ENCODE measurements around the gene TGM5. TPM values are rescaled to one million over a fixed set of nuclear protein-coding genes. Genes with fewer than 3 reads are reported as not detected.

TGM5 gene
- total RNA-seq, 3 donors from 2014 or later: not detected

GRCh38 chr15:43246261-43246774, 20.4 kb downstream of the TGM5 start:
- Mint-ChIP-seq H3K27me3 (ENCODE audit: low read depth) (no peaks in the 10 kb centered on the region), H3K4me1 (ENCODE audit: low read depth) (no peaks in the 10 kb centered on the region), H3K36me3 (ENCODE audit: insufficient read depth) (no peaks in the 10 kb centered on the region), H3K4me3 (no peak overlapping the region), H3K9me3 (no peaks in the 10 kb centered on the region)
- no peak for DNase-seq
- no peak for ATAC-seq

GRCh38 chr15:43244092-43244491, 22.6 kb downstream of the TGM5 start:
- peaks cover 6% of the 10 kb centered on the region for H3K27me3 Mint-ChIP-seq (ENCODE audit: low read depth)
- DNase-seq (no peak), ATAC-seq (no peak)
- H3K9me3 Mint-ChIP-seq: no peaks in the 10 kb centered on the region
- no peak overlapping the region for H3K4me3 Mint-ChIP-seq
- no peaks in the 10 kb centered on the region for H3K4me1 Mint-ChIP-seq (ENCODE audit: low read depth)
- H3K36me3 Mint-ChIP-seq (ENCODE audit: insufficient read depth): no peaks in the 10 kb centered on the region

GRCh38 chr15:43243020-43243645, 23.6 kb downstream of the TGM5 start:
- Mint-ChIP-seq H3K9me3 (no peaks in the 10 kb centered on the region), H3K27me3 (ENCODE audit: low read depth) (peaks cover 9% of the 10 kb centered on the region), H3K4me3 (no peak overlapping the region), H3K36me3 (ENCODE audit: insufficient read depth) (no peaks in the 10 kb centered on the region), H3K4me1 (ENCODE audit: low read depth) (no peaks in the 10 kb centered on the region)
- ATAC-seq (no peak), DNase-seq (no peak)

GRCh38 chr15:43242616-43243015, 24.1 kb downstream of the TGM5 start:
- Mint-ChIP-seq H3K4me1 (ENCODE audit: low read depth) (no peaks in the 10 kb centered on the region), H3K36me3 (ENCODE audit: insufficient read depth) (no peaks in the 10 kb centered on the region)

GRCh38 chr15:43241100-43241499, 25.6 kb downstream of the TGM5 start:
- ATAC-seq (no peak), DNase-seq (no peak)
- H3K27me3 Mint-ChIP-seq (ENCODE audit: low read depth): peaks cover 15% of the 10 kb centered on the region
- no peaks in the 10 kb centered on the region for H3K9me3 Mint-ChIP-seq
- H3K4me3 Mint-ChIP-seq: no peak overlapping the region
- H3K36me3 Mint-ChIP-seq (ENCODE audit: insufficient read depth): no peaks in the 10 kb centered on the region
- H3K4me1 Mint-ChIP-seq (ENCODE audit: low read depth): no peaks in the 10 kb centered on the region

More at GRCh38 chr15:43242616-43243015, 24.1 kb downstream of the TGM5 start:
- ATAC-seq: no peak
- Mint-ChIP-seq H3K27me3 (ENCODE audit: low read depth) (peaks cover 14% of the 10 kb centered on the region), H3K4me3 (no peak overlapping the region), H3K9me3 (no peaks in the 10 kb centered on the region)
- no peak for DNase-seq

- peaks cover 15% of the 10 kb centered on the region for H3K27me3 Mint-ChIP-seq (ENCODE audit: low read depth)
- H3K36me3 Mint-ChIP-seq (ENCODE audit: insufficient read depth): no peaks in the 10 kb centered on the region
- ATAC-seq: peak in 1 of 2 donors; percentile 27
Measured at GRCh38 chr15:43239732-43240491, 26.8 kb downstream of the TGM5 start.

GRCh38 chr15:43238671-43239131, 28.0 kb downstream of the TGM5 start:
- H3K4me1 Mint-ChIP-seq (ENCODE audit: low read depth): no peaks in the 10 kb centered on the region
- no peak overlapping the region for H3K4me3 Mint-ChIP-seq
- no peak for DNase-seq
- no peaks in the 10 kb centered on the region for H3K36me3 Mint-ChIP-seq (ENCODE audit: insufficient read depth)
- no peaks in the 10 kb centered on the region for H3K9me3 Mint-ChIP-seq
- peaks cover 15% of the 10 kb centered on the region for H3K27me3 Mint-ChIP-seq (ENCODE audit: low read depth)
- ATAC-seq: no peak

More at GRCh38 chr15:43239732-43240491, 26.8 kb downstream of the TGM5 start:
- Mint-ChIP-seq H3K4me3 (no peak overlapping the region), H3K9me3 (no peaks in the 10 kb centered on the region), H3K4me1 (ENCODE audit: low read depth) (no peaks in the 10 kb centered on the region)
- no peak for DNase-seq

GRCh38 chr15:43237842-43238470, 28.8 kb downstream of the TGM5 start:
- no peaks in the 10 kb centered on the region for H3K36me3 Mint-ChIP-seq (ENCODE audit: insufficient read depth)
- ATAC-seq: no peak
- no peaks in the 10 kb centered on the region for H3K9me3 Mint-ChIP-seq
- H3K4me1 Mint-ChIP-seq (ENCODE audit: low read depth): no peaks in the 10 kb centered on the region
- DNase-seq: no peak
- peaks cover 15% of the 10 kb centered on the region for H3K27me3 Mint-ChIP-seq (ENCODE audit: low read depth)
- no peak overlapping the region for H3K4me3 Mint-ChIP-seq

- Mint-ChIP-seq H3K4me1 (ENCODE audit: low read depth) (no peaks in the 10 kb centered on the region), H3K27me3 (ENCODE audit: low read depth) (peaks cover 15% of the 10 kb centered on the region), H3K9me3 (no peaks in the 10 kb centered on the region), H3K36me3 (ENCODE audit: insufficient read depth) (no peaks in the 10 kb centered on the region), H3K4me3 (no peak overlapping the region)
- no peak for DNase-seq
- ATAC-seq: no peak
Measured at GRCh38 chr15:43235536-43235935, 31.2 kb downstream of the TGM5 start.

- H3K4me1 Mint-ChIP-seq (ENCODE audit: low read depth): no peaks in the 10 kb centered on the region
- DNase-seq (no peak), ATAC-seq (no peak)
- H3K4me3 Mint-ChIP-seq: no peak overlapping the region
- H3K9me3 Mint-ChIP-seq: no peaks in the 10 kb centered on the region
- H3K36me3 Mint-ChIP-seq (ENCODE audit: insufficient read depth): no peaks in the 10 kb centered on the region
- peaks cover 2% of the 10 kb centered on the region for H3K27me3 Mint-ChIP-seq (ENCODE audit: low read depth)
Measured at GRCh38 chr15:43232289-43232874, 34.3 kb downstream of the TGM5 start.

- peaks cover 2% of the 10 kb centered on the region for H3K4me1 Mint-ChIP-seq (ENCODE audit: low read depth)
- no peaks in the 10 kb centered on the region for H3K36me3 Mint-ChIP-seq (ENCODE audit: insufficient read depth)
- H3K27me3 Mint-ChIP-seq (ENCODE audit: low read depth): peaks cover 5% of the 10 kb centered on the region
- no peak overlapping the region for H3K4me3 Mint-ChIP-seq
- no peak for DNase-seq
- no peaks in the 10 kb centered on the region for H3K9me3 Mint-ChIP-seq
- ATAC-seq: no peak
Measured at GRCh38 chr15:43230640-43231115, 36.0 kb downstream of the TGM5 start.

- no peak for DNase-seq
- H3K9me3 Mint-ChIP-seq: no peaks in the 10 kb centered on the region
Measured at GRCh38 chr15:43229977-43230376, 36.8 kb downstream of the TGM5 start.

GRCh38 chr15:43226436-43227305, 40.1 kb downstream of the TGM5 start:
- Mint-ChIP-seq H3K36me3 (ENCODE audit: insufficient read depth) (no peaks in the 10 kb centered on the region), H3K9me3 (no peaks in the 10 kb centered on the region), H3K4me1 (ENCODE audit: low read depth) (peaks cover 4% of the 10 kb centered on the region), H3K27me3 (ENCODE audit: low read depth) (peaks cover 8% of the 10 kb centered on the region), H3K4me3 (no peak overlapping the region)
- DNase-seq: no peak
- no peak for ATAC-seq

More at GRCh38 chr15:43229977-43230376, 36.8 kb downstream of the TGM5 start:
- no peaks in the 10 kb centered on the region for H3K36me3 Mint-ChIP-seq (ENCODE audit: insufficient read depth)
- peaks cover 4% of the 10 kb centered on the region for H3K4me1 Mint-ChIP-seq (ENCODE audit: low read depth)
- ATAC-seq: no peak
- H3K27me3 Mint-ChIP-seq (ENCODE audit: low read depth): peaks cover 8% of the 10 kb centered on the region
- no peak overlapping the region for H3K4me3 Mint-ChIP-seq

Measured in activated T-cell treated with anti-CD3 and anti-CD28 coated beads, Interleukin-2, amount 50 U/mL, for 4 hours (primary cell).